NCI-H2171 treated with DMSO at 0.1 percent for 48 hours (cell line): ENCODE measurements around the gene TMEM258.

Experiments
- DNase-seq: peaks from one replicate; lab custom pipeline; 2025; lab: John Stamatoyannopoulos, UW

TMEM258 gene

GRCh38 chr11:61757213-61757862 lies 35.1 kb downstream of the TMEM258 start:
- no peak for DNase-seq

- no peak for DNase-seq
Measured at GRCh38 chr11:61756452-61757212, 35.8 kb downstream of the TMEM258 start.

GRCh38 chr11:61756147-61756451 lies 36.3 kb downstream of the TMEM258 start:
- no peak for DNase-seq

GRCh38 chr11:61754534-61755482 lies 37.6 kb downstream of the TMEM258 start:
- DNase-seq, result no peak

- DNase-seq, result no peak
Measured at GRCh38 chr11:61753672-61754071, 38.7 kb downstream of the TMEM258 start.

GRCh38 chr11:61752925-61753521 lies 39.4 kb downstream of the TMEM258 start:
- no peak for DNase-seq

- DNase-seq, result peak; percentile 22
Measured at GRCh38 chr11:61752117-61752924, 40.1 kb downstream of the TMEM258 start, which contains the start of gene MYRF. MYRF (plus strand) TSS chr11:61752636; CDS start chr11:61752745, 109 bp downstream.

- DNase-seq, result no peak
Measured at GRCh38 chr11:61751384-61751783, 41.0 kb downstream of the TMEM258 start.

- no peak for DNase-seq
Measured at GRCh38 chr11:61750631-61751273, 41.6 kb downstream of the TMEM258 start.

- DNase-seq, result no peak
Measured at GRCh38 chr11:61749591-61750217, 42.7 kb downstream of the TMEM258 start.

- no peak for DNase-seq
Measured at GRCh38 chr11:61747967-61748285, 44.5 kb downstream of the TMEM258 start.

- DNase-seq, result no peak
Measured at GRCh38 chr11:61747192-61747966, 45.0 kb downstream of the TMEM258 start.

GRCh38 chr11:61746442-61747191 lies 45.8 kb downstream of the TMEM258 start:
- no peak for DNase-seq

- peak; percentile 33 for DNase-seq
Measured at GRCh38 chr11:61745781-61746441, 46.5 kb downstream of the TMEM258 start.

GRCh38 chr11:61744609-61745156 lies 47.7 kb downstream of the TMEM258 start:
- DNase-seq, result no peak

- no peak for DNase-seq
Measured at GRCh38 chr11:61744181-61744580, 48.2 kb downstream of the TMEM258 start.

GRCh38 chr11:61743486-61744095 lies 48.8 kb downstream of the TMEM258 start:
- no peak for DNase-seq

- no peak for DNase-seq
Measured at GRCh38 chr11:61742391-61742790, 50.0 kb downstream of the TMEM258 start.
